GM19043 (cell line): Measurements from ENCODE around the gene GRK5.
A peak's percentile ranks its signal among the peaks of the same experiment; 100 is the strongest.
"Not testable (repeated sequence)": the region's sequence is repeated elsewhere in the genome, so short reads cannot be mapped to it uniquely, and the experiment has no call there.

ENCODE experiments used
- ATAC-seq: cut with Tn5 transposase; IDR thresholded peaks from one replicate; pipeline ENCODE4 v1.9.1; 2021; ENCODE audit warnings: low read depth; ENCODE audit not compliant: unreplicated experiment

Gene GRK5

DNA sequence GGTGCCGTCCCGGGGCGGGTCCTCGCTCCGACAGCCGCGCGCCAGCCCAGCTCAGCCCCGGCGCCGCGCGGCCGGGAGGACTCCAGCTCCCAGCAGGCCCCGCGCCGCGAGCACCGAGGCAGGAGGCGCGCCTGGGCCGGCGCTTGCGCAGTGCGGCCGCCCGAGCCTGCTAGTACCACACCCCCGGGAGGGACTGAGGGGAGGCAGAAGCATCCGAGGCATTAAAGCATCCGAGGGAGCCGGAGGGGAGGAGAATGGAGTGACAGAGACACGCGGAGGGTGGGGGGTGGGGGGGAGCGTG lies at the start of gene GRK5:
Gene GRK5, plus strand, starts transcription at position 206 of the 301 bp plus-strand sequence. CDS start 347 bp downstream, outside the sequence.
- ATAC-seq: peak; percentile 70

GRCh38 chr10:119159332-119159731 lies 48.0 kb upstream of the GRK5 start:
- ATAC-seq: no peak

DNA sequence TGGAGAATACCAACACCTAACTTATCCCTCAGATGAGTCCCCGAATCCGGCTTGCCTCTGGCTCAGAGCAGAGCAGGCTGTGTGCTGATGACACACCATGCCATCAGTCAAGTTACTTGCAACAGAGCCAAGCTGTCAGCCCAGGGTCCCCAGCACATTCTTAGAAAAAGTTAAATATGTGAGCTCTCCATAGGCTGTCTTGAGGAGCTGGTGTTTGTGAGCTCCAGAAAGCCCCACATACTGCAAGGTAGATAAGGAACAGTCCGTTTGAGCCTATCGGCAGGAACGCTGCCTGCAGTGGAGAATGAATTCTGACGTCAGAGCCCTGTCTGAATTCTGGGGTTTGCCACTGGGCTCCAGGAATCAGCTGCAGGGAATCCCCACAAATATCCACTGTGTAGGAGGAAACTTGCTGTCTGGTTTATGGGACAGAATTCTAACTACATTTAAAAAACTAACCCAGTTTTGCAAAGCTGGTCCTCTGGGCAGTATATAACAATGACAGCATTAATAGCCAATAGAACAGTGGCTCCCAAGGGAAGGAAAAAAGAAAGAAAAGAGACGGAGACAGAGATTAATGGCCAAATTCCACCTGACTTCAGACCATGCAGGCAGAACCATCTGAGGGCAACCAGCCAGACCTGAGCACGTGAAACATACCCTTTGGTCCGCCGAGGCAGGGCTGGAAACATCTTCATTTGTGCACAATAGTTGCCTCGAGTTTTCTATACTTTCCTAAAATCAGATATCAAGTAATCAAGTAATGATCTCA lies 45.5 kb upstream of the GRK5 start:
- no peak for ATAC-seq

DNA sequence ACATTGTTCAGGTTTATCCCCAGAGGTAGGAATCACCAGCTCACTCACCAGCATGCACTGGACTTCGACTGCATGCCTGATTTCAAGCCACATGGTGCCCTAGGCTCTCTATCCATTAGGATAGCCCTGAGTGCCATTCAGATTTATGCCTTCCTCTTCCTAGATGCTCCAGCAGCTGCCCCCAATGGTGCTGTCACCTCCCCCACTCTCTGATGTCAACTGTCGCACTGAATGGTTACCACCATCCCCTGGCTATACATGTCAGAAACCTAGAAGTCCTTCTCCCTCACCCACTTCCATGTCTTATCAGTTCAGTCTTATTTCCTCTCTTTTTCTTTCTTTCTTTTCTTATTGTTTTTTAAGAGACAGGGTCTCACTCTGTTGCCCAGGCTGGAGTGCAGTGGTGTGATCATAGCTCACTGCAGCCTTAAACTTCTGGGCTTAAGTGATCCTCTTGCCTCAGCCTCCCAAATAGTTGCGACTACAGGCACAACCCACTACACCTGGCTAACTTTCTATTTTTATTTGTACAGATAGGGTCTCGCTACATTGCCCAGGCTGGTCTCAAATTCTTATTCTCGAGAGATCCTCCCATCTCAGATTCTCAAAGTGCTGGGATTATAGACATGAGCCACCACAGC lies 44.8 kb upstream of the GRK5 start:
- ATAC-seq: no peak

DNA sequence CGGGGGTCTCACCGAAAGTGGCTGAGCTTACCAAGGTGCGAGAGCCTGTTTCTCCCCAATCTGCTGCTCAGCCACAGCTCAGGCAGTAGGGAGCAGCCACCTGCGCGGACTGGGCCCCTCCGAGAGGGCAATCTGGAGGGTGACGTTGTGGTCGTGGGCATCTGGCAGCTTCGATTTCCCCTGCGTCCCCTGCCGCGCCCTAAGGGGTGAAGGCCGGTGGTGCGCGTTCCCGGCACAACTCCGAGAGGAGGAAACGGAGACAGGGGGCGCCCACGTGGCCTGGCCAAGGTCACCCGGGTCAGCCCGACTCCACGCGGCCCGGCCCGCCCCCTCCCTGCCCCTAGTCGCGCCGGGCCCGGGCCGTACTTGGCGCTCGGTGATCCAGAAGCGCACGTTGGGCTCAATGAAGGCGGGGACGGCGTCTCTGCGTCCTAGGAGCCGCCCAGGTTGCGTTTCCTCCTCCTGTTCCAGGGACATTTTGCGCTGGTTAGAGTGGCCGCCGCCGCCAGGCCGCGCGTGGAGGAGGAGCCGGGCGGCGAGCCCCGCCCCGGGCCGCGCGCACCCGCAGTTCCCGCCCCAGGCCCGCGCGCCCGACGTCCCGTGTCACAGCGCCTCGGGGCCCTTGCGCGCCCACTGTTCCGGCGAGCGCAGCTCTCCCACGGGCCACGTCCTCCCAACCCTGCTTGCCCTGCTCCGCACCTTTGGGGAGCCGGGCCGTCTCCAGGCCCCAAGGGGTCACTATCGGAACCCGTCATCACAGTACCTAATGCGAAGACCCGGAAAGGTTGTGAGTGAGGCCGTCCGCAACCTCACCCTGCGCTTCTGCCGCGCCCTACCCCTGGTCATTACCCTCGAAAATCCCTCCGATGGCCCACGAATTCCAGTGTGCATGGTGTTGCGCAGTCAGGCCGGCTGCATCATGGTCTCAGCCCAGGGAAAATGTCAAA lies 41.9 kb upstream of the GRK5 start, which contains the start of gene SFXN4:
Gene SFXN4, minus strand, starts transcription at position 544 of the 947 bp plus-strand sequence. Its CDS starts 67 bp downstream, at position 477.
- ATAC-seq: peak; percentile 88

DNA sequence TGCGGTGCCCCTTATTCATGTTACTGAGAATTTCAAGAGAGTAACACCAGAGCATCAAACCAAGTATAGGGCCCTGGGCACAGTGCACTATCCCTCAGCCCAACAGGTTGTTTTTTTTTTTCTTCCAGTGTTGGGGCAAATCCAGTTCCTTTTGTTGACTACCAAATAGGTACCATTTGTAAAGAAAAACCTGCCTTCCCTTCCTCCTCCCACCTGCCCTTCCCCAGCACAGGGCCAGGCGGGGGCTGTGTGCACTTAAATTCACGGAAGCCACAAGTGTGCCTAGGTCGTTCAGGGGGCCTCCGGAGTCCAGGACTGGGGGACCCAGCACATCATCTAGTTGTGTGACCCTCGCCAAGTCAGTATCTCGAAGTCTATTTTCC lies 41.3 kb upstream of the GRK5 start:
- peak; percentile 12 for ATAC-seq

DNA sequence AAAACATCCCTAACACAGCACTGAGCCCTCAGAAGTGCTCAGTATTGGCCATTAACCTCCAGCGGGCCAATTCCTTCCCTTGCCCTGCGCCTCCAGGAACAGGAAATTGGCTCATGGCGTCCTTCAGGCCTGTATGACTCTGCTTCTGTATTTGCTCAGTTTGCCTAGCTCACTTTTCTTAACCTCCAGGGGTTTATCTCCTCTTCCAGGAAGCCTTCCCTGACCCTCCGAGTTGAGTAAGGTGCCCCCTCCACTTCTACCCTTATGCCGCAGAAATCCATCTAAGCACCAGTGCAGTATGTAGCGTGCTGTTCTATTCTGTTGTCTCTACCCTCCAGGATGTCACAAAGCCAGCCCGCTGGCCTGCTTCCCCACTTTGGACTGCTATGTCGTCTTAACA lies 40.8 kb upstream of the GRK5 start:
- no peak for ATAC-seq

- ATAC-seq: no peak
Observed at GRCh38 chr10:119167041-119167440, 40.3 kb upstream of the GRK5 start.

- no peak for ATAC-seq
Observed at GRCh38 chr10:119174109-119174508, 33.3 kb upstream of the GRK5 start.

DNA sequence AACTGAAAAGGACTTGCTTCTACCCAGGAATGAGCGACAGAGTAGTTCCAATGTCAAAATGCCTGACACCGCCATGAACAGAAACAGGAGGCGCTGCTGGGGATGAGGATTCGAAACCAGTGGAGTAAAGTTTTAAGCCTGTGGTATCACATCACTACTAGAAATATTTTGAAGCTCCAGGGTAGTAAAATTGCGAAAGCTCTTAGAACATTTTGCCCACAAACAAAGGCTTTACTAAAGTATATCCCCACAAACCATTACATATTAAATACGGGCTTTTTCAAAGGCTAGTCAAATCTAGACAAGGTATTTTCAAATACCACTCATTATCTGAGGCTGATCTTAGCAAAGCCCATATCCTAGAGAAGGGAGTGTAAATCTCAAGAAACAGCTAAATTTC lies 31.2 kb upstream of the GRK5 start:
- no peak for ATAC-seq

DNA sequence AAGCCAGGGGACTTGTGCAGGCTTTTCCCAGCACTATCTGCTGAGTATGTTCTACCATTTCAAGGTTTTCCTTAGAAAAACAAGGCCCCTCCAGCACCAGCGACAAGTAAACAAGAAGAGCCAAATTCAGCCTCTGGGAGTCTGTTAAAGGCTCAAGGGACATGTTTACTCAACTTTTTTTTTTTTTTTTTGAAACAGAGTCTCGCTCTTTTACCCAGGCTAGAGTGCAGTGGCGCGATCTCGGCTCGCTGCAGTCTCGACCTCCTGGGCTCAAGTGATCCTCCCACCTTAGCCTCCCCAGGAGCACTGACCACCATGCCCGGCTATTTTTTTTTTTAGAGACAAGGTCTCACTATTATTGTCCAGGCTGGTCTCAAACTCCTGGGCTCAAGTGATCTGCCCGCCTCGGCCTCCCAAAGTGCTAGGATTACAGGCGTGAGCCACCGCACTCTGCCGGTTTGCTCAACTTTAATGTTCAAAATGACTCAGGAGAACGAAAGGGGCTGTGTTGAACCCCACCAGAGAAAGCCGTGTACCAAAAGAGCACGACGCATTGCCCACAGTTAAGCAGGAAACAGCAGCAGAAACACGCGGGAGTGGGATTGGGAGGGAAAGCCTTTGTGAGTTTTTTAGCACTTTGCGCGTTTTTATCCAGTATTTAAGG lies 29.5 kb upstream of the GRK5 start:
- peak; percentile 22 for ATAC-seq

DNA sequence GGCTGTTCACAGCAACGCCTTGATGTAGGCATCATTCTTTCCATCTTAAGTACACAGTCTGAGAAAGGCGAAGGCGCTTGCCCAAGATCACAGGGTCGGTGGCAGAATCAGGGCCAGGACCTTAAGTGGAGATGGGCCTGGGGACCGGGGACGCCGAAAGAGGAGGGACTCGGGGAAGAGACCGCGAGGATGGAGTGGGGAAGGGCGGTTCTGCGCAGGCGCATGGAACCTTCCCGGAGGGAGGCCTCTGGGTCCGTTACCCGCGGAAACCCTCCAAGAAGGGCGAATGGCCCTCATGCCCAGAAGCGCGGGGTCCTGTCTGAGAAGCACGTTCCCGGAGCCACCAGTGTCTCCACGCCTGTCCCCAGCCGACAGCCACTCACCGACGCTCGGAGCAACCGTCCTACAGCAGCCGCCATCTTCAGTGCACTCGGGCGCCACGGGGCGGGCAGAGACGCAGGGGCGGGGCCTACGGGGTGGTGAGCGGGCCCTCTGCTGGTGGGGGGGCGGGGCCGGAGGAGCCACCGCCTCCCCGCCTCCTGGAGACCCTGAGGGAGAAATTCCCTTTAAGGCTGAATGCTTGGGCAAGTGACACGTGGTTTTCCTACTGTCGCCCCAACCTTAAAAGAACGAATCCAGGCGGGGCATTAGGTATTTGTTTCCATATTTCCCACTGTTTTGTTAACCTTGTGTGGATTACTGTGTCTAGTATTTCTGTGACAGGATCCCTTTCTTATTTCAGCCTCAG lies 28.8 kb upstream of the GRK5 start, which contains the start of gene PRDX3:
Gene PRDX3, minus strand, starts transcription at position 441 of the 748 bp plus-strand sequence. Its CDS starts 22 bp downstream, at position 419.
- ATAC-seq: peak; percentile 90

DNA sequence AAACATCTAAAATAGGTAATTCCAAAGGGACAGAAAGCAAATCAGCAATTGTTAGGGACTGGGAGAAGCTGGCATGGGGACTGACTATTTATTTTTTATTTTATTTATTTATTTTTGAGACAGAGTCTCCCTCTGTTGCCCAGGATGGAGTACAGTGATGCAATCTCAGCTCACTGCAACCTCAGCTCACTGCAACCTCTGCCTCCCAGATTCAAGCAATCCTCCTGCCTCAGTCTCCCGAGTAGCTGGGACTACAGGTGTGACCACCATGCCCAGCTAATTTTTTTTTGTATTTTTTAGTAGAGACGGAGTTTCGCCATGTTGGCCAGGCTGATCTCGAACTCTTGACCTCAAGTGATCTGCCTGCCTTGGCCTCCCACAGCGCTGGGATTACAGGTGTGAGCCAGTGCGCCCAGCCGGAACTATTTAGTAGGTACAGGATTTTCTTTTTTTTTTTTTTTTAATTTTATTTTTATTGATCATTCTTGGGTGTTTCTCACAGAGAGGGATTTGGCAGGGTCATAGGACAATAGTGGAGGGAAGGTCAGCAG lies 26.4 kb upstream of the GRK5 start:
- not testable (repeated sequence) for ATAC-seq

DNA sequence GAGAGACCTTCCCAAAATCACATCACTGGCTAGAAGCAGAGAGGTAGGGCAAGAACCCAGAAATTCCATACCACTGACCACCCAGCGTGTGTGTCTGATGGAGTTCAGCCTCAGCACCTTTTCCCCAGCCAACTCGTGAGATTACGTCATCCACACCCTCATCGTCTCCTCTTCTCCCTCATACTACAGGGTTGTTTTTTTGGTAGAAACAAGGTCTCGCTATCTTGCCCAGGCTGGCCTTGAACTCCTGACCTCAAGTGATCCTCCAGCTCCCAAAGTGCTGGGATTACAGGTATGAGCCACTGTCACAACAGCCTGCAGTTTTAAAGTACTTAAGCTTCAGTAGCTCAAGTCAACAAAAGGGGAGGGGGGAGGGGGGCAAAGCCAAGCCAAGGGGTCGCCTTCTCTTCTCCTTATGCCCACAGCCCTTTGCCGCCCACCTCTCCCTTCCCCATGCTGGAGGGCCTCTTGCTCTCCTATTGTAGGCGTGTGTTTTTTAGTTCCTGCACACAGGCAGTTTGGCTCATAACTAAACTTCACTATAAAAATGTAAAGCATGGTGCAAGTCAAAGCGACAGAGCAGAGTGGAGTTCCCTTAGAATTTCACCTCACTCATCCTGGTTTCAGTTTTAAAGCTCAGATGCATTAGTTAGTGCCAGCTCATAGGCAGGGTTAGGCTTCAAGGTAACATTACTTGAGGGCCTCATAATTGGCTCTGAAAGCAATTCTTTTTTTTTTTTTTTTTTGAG lies 23.5 kb upstream of the GRK5 start:
- ATAC-seq: no peak

DNA sequence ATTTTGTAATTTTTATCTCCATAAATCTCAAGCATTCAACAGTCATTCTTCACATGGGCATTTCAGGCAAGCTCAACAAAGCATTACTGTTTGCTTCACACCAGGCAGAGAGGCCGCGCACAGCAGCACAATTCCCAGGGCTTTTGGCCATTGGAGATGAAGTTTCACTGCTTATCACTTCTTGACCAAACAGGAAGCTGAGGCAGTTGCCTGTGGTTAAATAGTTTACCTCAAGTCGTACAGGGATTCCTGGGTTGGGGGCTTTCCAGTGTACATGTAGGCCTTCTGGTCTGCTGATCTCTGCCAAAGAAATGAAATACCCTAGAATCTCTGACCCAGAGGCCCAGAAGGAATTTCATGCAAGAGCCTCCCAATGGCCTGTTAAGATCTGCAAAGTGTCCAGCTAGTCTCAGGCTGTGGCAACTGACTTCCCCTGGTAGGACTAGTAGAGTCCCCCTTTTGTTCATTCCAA lies 17.5 kb upstream of the GRK5 start:
- no peak for ATAC-seq

GRCh38 chr10:119190353-119190752 lies 17.0 kb upstream of the GRK5 start:
- ATAC-seq: no peak

- ATAC-seq: no peak
Observed at GRCh38 chr10:119190954-119191785, 16.2 kb upstream of the GRK5 start.

DNA sequence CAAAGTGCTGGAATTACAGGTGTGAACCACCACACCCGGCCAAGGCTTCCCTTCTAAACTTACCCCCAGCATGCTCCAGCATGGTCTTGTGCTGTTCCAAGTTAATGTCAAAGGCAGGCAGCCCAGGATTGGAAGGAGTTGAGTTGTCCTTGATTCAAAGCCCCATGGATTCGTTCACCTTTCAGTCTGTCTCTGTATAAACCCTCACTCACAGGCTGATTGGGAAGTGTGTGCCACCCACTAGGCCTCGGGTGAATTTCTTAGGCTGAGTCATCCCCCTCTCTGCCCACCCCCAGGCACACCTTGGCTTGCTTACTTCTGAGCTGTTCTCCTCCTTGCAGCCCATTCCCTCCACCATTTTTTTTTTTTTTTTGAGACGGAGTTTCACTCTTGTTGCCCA lies 15.5 kb upstream of the GRK5 start:
- ATAC-seq: no peak
